ENCODE measurements around the gene ELMO1. TPM values are rescaled to one million over a fixed set of nuclear protein-coding genes. Genes with fewer than 3 reads are reported as not detected.

The ELMO1 gene
- total RNA-seq, 4 donors from 2014 or later: 31.1 to 42.9 (median 38.7) TPM

DNA sequence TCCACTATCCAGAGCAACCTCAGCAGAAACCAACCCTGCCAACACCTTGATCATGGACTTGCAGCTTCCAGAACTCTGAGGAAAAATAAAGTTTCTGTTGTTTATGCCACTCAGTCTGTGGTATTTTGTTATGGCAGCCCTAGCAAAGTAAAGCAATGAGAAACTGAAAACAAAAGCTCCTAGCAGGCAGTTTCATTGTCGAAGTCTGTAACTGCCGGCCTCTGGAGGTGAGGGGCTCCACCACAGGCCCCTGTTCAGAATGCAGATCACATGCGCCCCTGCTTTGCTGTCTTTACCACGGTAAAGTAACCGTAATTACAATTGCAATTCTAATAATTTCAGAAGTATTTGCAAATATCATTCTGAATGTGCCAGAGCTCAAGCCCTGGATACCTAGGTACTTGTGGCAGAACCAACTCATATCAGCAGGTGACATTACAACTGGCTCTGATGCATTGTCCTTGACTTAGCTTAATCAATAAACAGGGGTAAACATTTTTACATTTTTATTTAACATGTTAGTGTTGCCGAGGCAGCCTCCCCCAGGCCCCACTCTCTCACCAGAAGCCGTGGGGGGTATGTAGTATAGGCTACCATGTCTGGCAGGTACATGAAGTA lies 193.2 kb downstream of the ELMO1 start:
- H3K27me3 ChIP-seq: no peaks in the 10 kb centered on the region
- no peaks in the 10 kb centered on the region for H3K9me3 ChIP-seq
- intact Hi-C loops (cut with DNase I): no loop called here
- no peak for DNase-seq (ENCODE audit: extremely low spot score)
- peaks cover 0 to 6% (median 5%) of the 10 kb centered on the region in 4 donors for H3K4me1 ChIP-seq
- peaks cover 0 to 11% (median 5%) of the 10 kb centered on the region in 4 donors for H3K36me3 ChIP-seq
- H3K27ac ChIP-seq (replicated peaks in 1 of 4): no peak overlapping the region
- TF ChIP-seq, protein P1, sequence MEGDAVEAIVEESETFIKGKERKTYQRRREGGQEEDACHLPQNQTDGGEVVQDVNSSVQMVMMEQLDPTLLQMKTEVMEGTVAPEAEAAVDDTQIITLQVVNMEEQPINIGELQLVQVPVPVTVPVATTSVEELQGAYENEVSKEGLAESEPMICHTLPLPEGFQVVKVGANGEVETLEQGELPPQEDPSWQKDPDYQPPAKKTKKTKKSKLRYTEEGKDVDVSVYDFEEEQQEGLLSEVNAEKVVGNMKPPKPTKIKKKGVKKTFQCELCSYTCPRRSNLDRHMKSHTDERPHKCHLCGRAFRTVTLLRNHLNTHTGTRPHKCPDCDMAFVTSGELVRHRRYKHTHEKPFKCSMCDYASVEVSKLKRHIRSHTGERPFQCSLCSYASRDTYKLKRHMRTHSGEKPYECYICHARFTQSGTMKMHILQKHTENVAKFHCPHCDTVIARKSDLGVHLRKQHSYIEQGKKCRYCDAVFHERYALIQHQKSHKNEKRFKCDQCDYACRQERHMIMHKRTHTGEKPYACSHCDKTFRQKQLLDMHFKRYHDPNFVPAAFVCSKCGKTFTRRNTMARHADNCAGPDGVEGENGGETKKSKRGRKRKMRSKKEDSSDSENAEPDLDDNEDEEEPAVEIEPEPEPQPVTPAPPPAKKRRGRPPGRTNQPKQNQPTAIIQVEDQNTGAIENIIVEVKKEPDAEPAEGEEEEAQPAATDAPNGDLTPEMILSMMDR (IDR thresholded peaks at IDR 0.05): no peak
- TF ChIP-seq POLR2A (IDR thresholded peaks at IDR 0.05; ENCODE audit: low read depth): no peak
- no peak for TF ChIP-seq EP300 (IDR thresholded peaks at IDR 0.05)
- TF ChIP-seq POLR2AphosphoS5 (IDR thresholded peaks at IDR 0.05): no peak
- no peak overlapping the region for H3K4me3 ChIP-seq
- WGBS: 77% methylated on average over 7 of the region's 7 CpGs

DNA sequence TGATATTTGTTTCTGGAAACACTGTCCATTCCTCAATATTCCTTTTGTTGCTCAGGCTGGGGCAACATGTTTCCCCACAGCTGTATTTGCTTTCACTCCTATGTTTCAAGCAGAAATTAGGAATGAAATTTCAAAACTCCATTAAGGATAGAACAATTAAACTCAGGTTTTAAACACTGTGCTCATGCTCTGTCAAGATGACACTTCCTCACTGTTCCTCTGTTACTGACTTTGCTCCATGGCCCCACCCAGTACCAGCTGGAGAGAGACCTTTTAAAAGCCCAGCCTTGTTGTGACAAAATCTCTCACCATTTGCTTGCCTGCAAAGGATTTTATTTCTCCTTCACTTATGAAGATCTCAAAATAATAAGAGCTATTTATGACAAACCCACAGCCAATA lies 197.4 kb downstream of the ELMO1 start:
- H3K36me3 ChIP-seq: no peaks in the 10 kb centered on the region
- H3K4me1 ChIP-seq: peaks cover 0 to 18% (median 16%) of the 10 kb centered on the region in 4 donors
- H3K27me3 ChIP-seq: no peaks in the 10 kb centered on the region
- peak overlapping the region; percentile 4 to 48 (median 30) for H3K27ac ChIP-seq (replicated peaks in 1 of 4)
- DNase-seq (ENCODE audit: extremely low spot score): no peak
- no peak for TF ChIP-seq POLR2AphosphoS5 (IDR thresholded peaks at IDR 0.05)
- no peak for TF ChIP-seq EP300 (IDR thresholded peaks at IDR 0.05)
- no peak for TF ChIP-seq POLR2A (IDR thresholded peaks at IDR 0.05; ENCODE audit: low read depth)
- TF ChIP-seq, protein P1 (IDR thresholded peaks at IDR 0.05): no peak
- H3K9me3 ChIP-seq: no peaks in the 10 kb centered on the region
- H3K4me3 ChIP-seq: no peak overlapping the region
- intact Hi-C loops (cut with DNase I): no loop called here

DNA sequence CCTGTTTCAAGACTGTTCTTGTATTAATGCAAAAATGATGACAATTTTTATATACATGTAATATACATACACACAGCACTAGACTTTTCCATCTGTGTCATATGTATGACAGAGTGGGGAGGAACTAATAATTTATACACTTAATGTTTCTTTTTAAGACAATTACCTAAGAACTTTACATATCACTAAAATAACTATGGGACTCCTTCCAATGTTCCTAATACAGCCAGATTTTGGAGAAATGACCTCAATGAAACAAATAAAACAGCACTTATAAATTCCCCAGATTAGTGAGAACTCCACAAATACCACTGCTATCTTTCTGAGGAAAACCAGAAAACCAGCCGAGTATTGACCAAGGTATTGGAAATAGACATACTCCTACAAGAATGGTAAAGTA lies 199.4 kb downstream of the ELMO1 start:
- no peak overlapping the region for H3K27ac ChIP-seq (replicated peaks in 1 of 4)
- no peaks in the 10 kb centered on the region for H3K9me3 ChIP-seq
- H3K27me3 ChIP-seq: no peaks in the 10 kb centered on the region
- no peak overlapping the region for H3K4me3 ChIP-seq
- peaks cover 0 to 18% (median 16%) of the 10 kb centered on the region in 4 donors for H3K4me1 ChIP-seq
- intact Hi-C loops (cut with DNase I): no loop called here
- TF ChIP-seq POLR2A (IDR thresholded peaks at IDR 0.05; ENCODE audit: low read depth) (no peak), EP300 (IDR thresholded peaks at IDR 0.05) (no peak), POLR2AphosphoS5 (IDR thresholded peaks at IDR 0.05) (no peak)
- TF ChIP-seq, protein P1 (IDR thresholded peaks at IDR 0.05): no peak
- WGBS: 56% methylated on average over 1 of the region's 1 CpG
- H3K36me3 ChIP-seq: no peaks in the 10 kb centered on the region
- DNase-seq (ENCODE audit: extremely low spot score): no peak

DNA sequence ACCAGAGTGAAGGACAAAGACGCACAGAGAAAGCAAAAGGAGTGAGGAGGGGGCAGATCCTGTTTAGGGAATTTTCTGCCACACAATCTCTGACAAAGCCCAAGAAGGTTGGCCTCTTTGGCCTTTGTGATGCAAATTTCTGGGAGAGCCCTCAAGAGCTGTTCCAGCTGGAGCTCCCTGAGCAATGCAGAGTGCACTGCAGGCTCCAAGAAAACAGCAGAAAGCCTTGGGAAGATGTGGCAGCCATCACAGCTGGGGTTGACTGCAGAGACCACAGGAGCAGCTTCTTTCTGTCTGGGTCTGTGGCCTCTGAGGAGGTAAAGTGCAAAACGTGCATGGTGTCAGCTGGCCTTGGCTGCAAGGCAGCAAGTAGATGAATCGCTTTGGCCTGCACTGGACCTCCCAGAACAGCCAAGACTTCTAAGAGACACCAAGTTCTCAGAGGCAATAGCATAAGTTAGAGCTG lies 200.2 kb downstream of the ELMO1 start:
- TF ChIP-seq, protein P1 (IDR thresholded peaks at IDR 0.05): no peak
- TF ChIP-seq POLR2A (IDR thresholded peaks at IDR 0.05; ENCODE audit: low read depth) (no peak), POLR2AphosphoS5 (IDR thresholded peaks at IDR 0.05) (peak in 1 of 2 donors; percentile 17)
- Histone ChIP-seq H3K36me3 (no peaks in the 10 kb centered on the region), H3K4me1 (peaks cover 0 to 18% (median 16%) of the 10 kb centered on the region in 4 donors), H3K27me3 (no peaks in the 10 kb centered on the region), H3K27ac (replicated peaks in 1 of 4) (peak overlapping the region in 3 of 4 donors; percentile 6 to 58 (median 23)), H3K9me3 (no peaks in the 10 kb centered on the region), H3K4me3 (no peak overlapping the region)
- WGBS: 46% methylated on average over 3 of the region's 3 CpGs
- intact Hi-C loops (cut with DNase I): no loop called here
- DNase-seq (ENCODE audit: extremely low spot score): no peak

DNA sequence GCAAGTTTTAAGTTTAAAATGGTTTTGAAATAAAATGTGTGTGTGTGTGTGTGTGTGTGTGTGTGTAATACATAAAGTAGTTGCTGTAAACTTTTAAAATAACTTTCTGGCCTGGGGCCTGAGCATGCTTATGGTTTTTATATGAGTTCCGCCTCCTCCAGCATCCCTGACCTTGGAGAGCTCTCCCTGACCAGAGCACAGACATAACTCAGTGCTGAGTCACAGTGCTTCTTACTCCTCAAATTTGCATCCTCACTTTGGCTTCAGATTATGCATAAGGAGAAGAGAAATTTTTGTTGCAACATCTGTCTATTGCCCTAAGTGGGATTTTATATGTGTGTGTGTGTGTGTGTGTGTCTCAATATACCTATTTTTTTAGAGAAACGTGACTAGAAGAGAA lies 200.8 kb downstream of the ELMO1 start:
- no peak for DNase-seq (ENCODE audit: extremely low spot score)
- Histone ChIP-seq H3K4me3 (no peak overlapping the region), H3K27ac (replicated peaks in 1 of 4) (peak overlapping the region in 2 of 4 donors; percentile 23 to 58)

More for the DNA sequence above, 200.8 kb downstream of the ELMO1 start:
- intact Hi-C loops (cut with DNase I): no loop called here
- TF ChIP-seq EP300 (IDR thresholded peaks at IDR 0.05) (no peak), POLR2A (IDR thresholded peaks at IDR 0.05; ENCODE audit: low read depth) (no peak), POLR2AphosphoS5 (IDR thresholded peaks at IDR 0.05) (no peak)
- TF ChIP-seq, protein P1 (IDR thresholded peaks at IDR 0.05): no peak
- Histone ChIP-seq H3K36me3 (no peaks in the 10 kb centered on the region), H3K4me1 (peaks cover 0 to 18% (median 16%) of the 10 kb centered on the region in 4 donors), H3K27me3 (no peaks in the 10 kb centered on the region), H3K9me3 (no peaks in the 10 kb centered on the region)
- 34% methylated on average over 2 of the region's 2 CpGs for WGBS
